Spleen (tissue), 11 donors: ENCODE measurements around the gene ASB1. TPM values are rescaled to one million over a fixed set of nuclear protein-coding genes. Genes with fewer than 3 reads are reported as not detected.

ENCODE experiments used
- DNase-seq: peaks from one replicate; pipeline ENCODE4 v3.0.0-alpha.2; 2020
- H3K27ac ChIP-seq, 8 donors: fragments of 200-600 bp; sonication (generic) in 7 of 8; 1 replicate in 4 of 8; 2 replicates in 4 of 8; pipeline versions ENCODE4 v1.5.0 to v1.8.0; 2016 to 2021; ENCODE audit warnings: inconsistent platforms in 4 of 8, mild to moderate bottlenecking in 4 of 8, moderate library complexity in 1 of 8
- H3K27me3 ChIP-seq, 7 donors: fragments of 200-600 bp; sonication (generic) in 6 of 7; replicated peaks in 1 of 7; 1 replicate in 4 of 7; 2 replicates in 3 of 7; pipeline versions ENCODE4 v1.5.0 to v1.8.0; 2016 to 2021; ENCODE audit warnings: inconsistent platforms in 3 of 7, mild to moderate bottlenecking in 1 of 7
- H3K36me3 ChIP-seq, 6 donors: fragments of 200-600 bp; sonication (generic) in 5 of 6; 1 replicate in 4 of 6; 2 replicates in 2 of 6; pipeline versions ENCODE4 v1.5.0 to v1.8.0; 2016 to 2021; ENCODE audit warnings: inconsistent platforms in 2 of 6
- H3K4me1 ChIP-seq, 6 donors: fragments of 200-600 bp; sonication (generic) in 5 of 6; 1 replicate in 3 of 6; 2 replicates in 3 of 6; pipeline versions ENCODE4 v1.5.0 to v1.8.0; 2016 to 2021; ENCODE audit warnings: inconsistent platforms in 3 of 6
- H3K4me3 ChIP-seq, 8 donors: fragments of 200-600 bp; sonication (generic) in 7 of 8; 1 replicate in 4 of 8; 2 replicates in 4 of 8; pipeline versions ENCODE4 v1.5.0 to v1.8.0; 2016 to 2021; ENCODE audit warnings: inconsistent platforms in 4 of 8, mild to moderate bottlenecking in 4 of 8, moderate library complexity in 2 of 8
- H3K9me3 ChIP-seq, 8 donors: fragments of 200-600 bp; sonication (generic) in 7 of 8; 1 replicate in 4 of 8; 2 replicates in 4 of 8; pipeline versions ENCODE4 v1.5.0 to v1.8.0; 2016 to 2021; ENCODE audit warnings: inconsistent platforms in 4 of 8
- CTCF ChIP-seq, 11 experiments: fragments of 200-600 bp in 7 of 11; fragments of 450-650 bp in 4 of 11; sonication (generic) in 4 of 11; IDR thresholded peaks in 8 of 11; conservative IDR thresholded peaks in 3 of 11; 1 replicate in 7 of 11; 2 replicates in 4 of 11; pipeline versions ENCODE4 v1.4.0 to v1.8.0; 2016 to 2021; ENCODE audit warnings: antibody characterized with exemption in 11 of 11, inconsistent platforms in 4 of 11, mild to moderate bottlenecking in 1 of 11
- POLR2A ChIP-seq, 3 donors: fragments of 450-650 bp; IDR thresholded peaks; one replicate each; pipeline ENCODE4 v1.5.1; 2017; ENCODE audit warnings: antibody characterized with exemption in 3 of 3, mild to moderate bottlenecking in 1 of 3
- POLR2AphosphoS5 ChIP-seq, 3 donors: sonication (generic); formaldehyde crosslinking; IDR thresholded peaks; one replicate each; pipeline ENCODE4 v1.5.1; 2017; ENCODE audit warnings: antibody characterized with exemption in 3 of 3
- WGBS, 5 donors: extraction: QIAGEN DNeasy Blood & Tissue Kit in 3 of 5; methylation state at CpG; one replicate each; pipeline versions ENCODE4 v1.1.5 to v1.1.7; 2013 to 2018; 5-methylcytosine and 5-hydroxymethylcytosine counted together
- intact Hi-C: fragments of 100-400 bp; cut with DNase I; formaldehyde crosslinking; loops from one replicate; pipeline ENCODE4 v1.15.0; 2023; ENCODE audit warnings: low total_unique reads
- polyA plus RNA-seq, 3 donors: library from polyadenylated mRNA; stranded (reverse); fragments of 200-250 nt; gene quantifications; one replicate each; pipeline ENCODE4 v1.2.1, GENCODE V29; 2013
- total RNA-seq, 7 donors: library from RNA; depleted of rRNA in 3 of 7; stranded (reverse); fragments of >200 nt in 3 of 7; fragmentation: NEBNext Ultra II Directional in 4 of 7; extraction: Animal tissue kit (Norgen Biotek cat#: 25700) in 4 of 7; gene quantifications; one replicate each; pipeline versions ENCODE4 v1.1.0 to v1.2.1, GENCODE V29; 2016 to 2021
- donor health status: healthy with polysubstance abuse.
- donor health status: DM: no; HTN: no; CAD: no; lungs with moderate emphysema.
- donor health status: DM: no; HTN: no; CAD: no.
- donor health status: Bipolar disorder and iron deficiency.
- donor health status: healthy.
- donor health status: DM: no; HTN: no; CAD: no.
- donor health status: DM: yes; HTN: yes; CAD: no.

Gene ASB1
- total and polyA plus RNA-seq, 10 donors: 17.5 to 33.1 (median 26.5) TPM

- H3K27ac ChIP-seq: no peak overlapping the region
- no peak overlapping the region for H3K4me3 ChIP-seq
- no peak for TF ChIP-seq POLR2AphosphoS5 (IDR thresholded peaks at IDR 0.05)
- TF ChIP-seq CTCF (IDR thresholded peaks at IDR 0.05 in 8 of 11, conservative IDR thresholded peaks at IDR 0.05 in 3 of 11): no peak
- TF ChIP-seq POLR2A (IDR thresholded peaks at IDR 0.05): no peak
- H3K36me3 ChIP-seq: no peaks in the 10 kb centered on the region
- H3K9me3 ChIP-seq: peaks cover 0 to 7% (median 4%) of the 10 kb centered on the region in 8 donors
- DNase-seq: no peak
- no peaks in the 10 kb centered on the region for H3K27me3 ChIP-seq
- WGBS, 5 donors: 72 to 84% (median 79%) methylated on average over 16 of the region's 16 CpGs
- peaks cover 0 to 9% (median 5%) of the 10 kb centered on the region in 6 donors for H3K4me1 ChIP-seq
- intact Hi-C loops: no loop called here
Measured at GRCh38 chr2:238420878-238421694, 5.6 kb upstream of the ASB1 start.

- Histone ChIP-seq H3K4me3 (no peak overlapping the region), H3K9me3 (peaks cover 0 to 1% (median 0%) of the 10 kb centered on the region in 8 donors), H3K4me1 (peaks cover 0 to 12% (median 8%) of the 10 kb centered on the region in 6 donors), H3K27me3 (no peaks in the 10 kb centered on the region), H3K36me3 (no peaks in the 10 kb centered on the region), H3K27ac (no peak overlapping the region)
- 86 to 93% (median 89%) methylated on average over 18 of the region's 18 CpGs for WGBS, 5 donors
- no peak for DNase-seq
- intact Hi-C loops: no loop called here
- no peak for TF ChIP-seq CTCF (IDR thresholded peaks at IDR 0.05 in 8 of 11, conservative IDR thresholded peaks at IDR 0.05 in 3 of 11)
- no peak for TF ChIP-seq POLR2A (IDR thresholded peaks at IDR 0.05)
- no peak for TF ChIP-seq POLR2AphosphoS5 (IDR thresholded peaks at IDR 0.05)
Measured at GRCh38 chr2:238421695-238422035, 5.1 kb upstream of the ASB1 start.

GRCh38 chr2:238422285-238422684, 4.4 kb upstream of the ASB1 start:
- intact Hi-C loops: no loop called here
- WGBS, 5 donors: 90 to 94% (median 94%) methylated on average over 9 to 10 of the region's 10 CpGs

More at GRCh38 chr2:238422285-238422684, 4.4 kb upstream of the ASB1 start:
- Histone ChIP-seq H3K9me3 (no peaks in the 10 kb centered on the region), H3K27me3 (no peaks in the 10 kb centered on the region), H3K4me1 (peaks cover 0 to 15% (median 8%) of the 10 kb centered on the region in 6 donors), H3K36me3 (no peaks in the 10 kb centered on the region), H3K27ac (no peak overlapping the region), H3K4me3 (no peak overlapping the region)
- DNase-seq: no peak
- TF ChIP-seq CTCF (IDR thresholded peaks at IDR 0.05 in 8 of 11, conservative IDR thresholded peaks at IDR 0.05 in 3 of 11) (no peak), POLR2A (IDR thresholded peaks at IDR 0.05) (no peak), POLR2AphosphoS5 (IDR thresholded peaks at IDR 0.05) (no peak)
